GM12875 (cell line): ENCODE measurements around the gene PAGE1.
"Not testable (repeated sequence)": the region's sequence is repeated elsewhere in the genome, so short reads cannot be mapped to it uniquely, and the experiment has no call there.

ENCODE experiments used
- H3K4me3 ChIP-seq: one replicate; pipeline ENCODE4 v1.5.1; 2011; ENCODE audit warnings: low read depth, low read length, control low read depth
- CTCF ChIP-seq: IDR thresholded peaks from 2 replicates; pipeline ENCODE4 v1.5.1; 2011; ENCODE audit warnings: low read depth, mild to moderate bottlenecking, control low read depth, inconsistent platforms, low read length, moderate library complexity, borderline replicate concordance; ENCODE audit not compliant: insufficient read depth

The PAGE1 gene

GRCh38 chrX:49695276-49696180 is at the start of gene PAGE1:
Gene PAGE1, minus strand, starts transcription at chrX:49695984. Its CDS starts 1,214 bp downstream, at chrX:49694770.
- TF ChIP-seq CTCF, result 0 out of 2 replicates have a peak, but pooled peaks have one; percentile 1

GRCh38 chrX:49741501-49741900 is 45.7 kb upstream of the PAGE1 start:
- H3K4me3 ChIP-seq, result not testable (repeated sequence)

More at GRCh38 chrX:49695276-49696180, at the start of gene PAGE1:
- H3K4me3 ChIP-seq, result no peak within 1 kb of the TSS

- H3K4me3 ChIP-seq, result no peak overlapping the region
- no peak for TF ChIP-seq CTCF
Measured at GRCh38 chrX:49727847-49728246, 32.1 kb upstream of the PAGE1 start.

GRCh38 chrX:49726966-49727365 is 31.2 kb upstream of the PAGE1 start:
- H3K4me3 ChIP-seq, result no peak overlapping the region
- TF ChIP-seq CTCF, result no peak

GRCh38 chrX:49725923-49726904 is 30.4 kb upstream of the PAGE1 start:
- no peak overlapping the region for H3K4me3 ChIP-seq
- TF ChIP-seq CTCF, result no peak

GRCh38 chrX:49725401-49725800 is 29.6 kb upstream of the PAGE1 start:
- H3K4me3 ChIP-seq, result no peak overlapping the region
- TF ChIP-seq CTCF, result no peak

- H3K4me3 ChIP-seq, result not testable (repeated sequence)
Measured at GRCh38 chrX:49720106-49720505, 24.3 kb upstream of the PAGE1 start.
